Suprapubic skin (tissue), 4 donors: Measurements from ENCODE around the gene GRPEL1.

ENCODE experiments used
- CTCF ChIP-seq, 2 donors: fragments of 200-600 bp in 1 of 2; fragments of 450-650 bp in 1 of 2; sonication (generic) in 1 of 2; IDR thresholded peaks; one replicate each; pipeline ENCODE4 v1.5.1; 2016 to 2019; ENCODE audit warnings: antibody characterized with exemption in 2 of 2, mild to moderate bottlenecking in 1 of 2, moderate library complexity in 1 of 2
- POLR2A ChIP-seq, 2 donors: fragments of 450-650 bp; IDR thresholded peaks; one replicate each; pipeline ENCODE4 v1.6.1; 2017; ENCODE audit warnings: antibody characterized with exemption in 2 of 2, mild to moderate bottlenecking in 2 of 2, moderate library complexity in 2 of 2
- POLR2AphosphoS5 ChIP-seq, 3 donors: sonication (generic); formaldehyde crosslinking; IDR thresholded peaks; one replicate each; pipeline ENCODE4 v1.6.1; 2017; ENCODE audit warnings: antibody characterized with exemption in 3 of 3

- no peak for TF ChIP-seq POLR2A (IDR thresholded peaks at IDR 0.05)
- TF ChIP-seq CTCF (IDR thresholded peaks at IDR 0.05), result no peak
- no peak for TF ChIP-seq POLR2AphosphoS5 (IDR thresholded peaks at IDR 0.05)
Observed at GRCh38 chr4:7009564-7009963, 58.3 kb downstream of the GRPEL1 start.
